ENCODE results near the gene PTPN21. TPM values are rescaled to one million over a fixed set of nuclear protein-coding genes. Genes with fewer than 3 reads are reported as not detected.

Gene PTPN21
- total and polyA plus RNA-seq, 3 experiments from 2014 or later = 0.28 to 0.53 TPM; not detected in 1

GRCh38 chr14:88502740-88503139 is 52.1 kb downstream of the PTPN21 start:
- Mint-ChIP-seq H3K27ac (no peak overlapping the region), H3K4me3 (no peak overlapping the region), H3K27me3 (peaks cover 0 to 37% of the 10 kb centered on the region in 2 donors), H3K9me3 (no peaks in the 10 kb centered on the region), H3K36me3 (no peaks in the 10 kb centered on the region), H3K4me1 (peaks cover 0 to 2% (median 0%) of the 10 kb centered on the region in 3 donors)
- ChIA-PET CTCF (no interaction called here), POLR2A (no interaction called here)
- DNase-seq = no peak
- no peaks in the 10 kb centered on the region for H3K27me3 ChIP-seq (ENCODE audit: insufficient read depth, low read length, poor library complexity, severe bottlenecking)
- no peaks in the 10 kb centered on the region for H3K36me3 ChIP-seq (ENCODE audit: insufficient read depth, low read length)
- H3K4me3 ChIP-seq (ENCODE audit: low read length) = no peak overlapping the region
- H3K4me1 ChIP-seq (ENCODE audit: insufficient read depth, low read length) = no peaks in the 10 kb centered on the region
- H3K9me3 ChIP-seq (ENCODE audit: low read length) = no peaks in the 10 kb centered on the region
- no peak overlapping the region for H3K27ac ChIP-seq (ENCODE audit: low read depth, low read length)

GRCh38 chr14:88500611-88501010 is 54.2 kb downstream of the PTPN21 start:
- H3K9me3 ChIP-seq (ENCODE audit: low read length) = no peaks in the 10 kb centered on the region
- H3K27ac ChIP-seq (ENCODE audit: low read depth, low read length) = no peak overlapping the region
- no peak overlapping the region for H3K4me3 Mint-ChIP-seq
- H3K27me3 Mint-ChIP-seq = peaks cover 0 to 30% of the 10 kb centered on the region in 2 donors
- H3K9me3 Mint-ChIP-seq = no peaks in the 10 kb centered on the region
- H3K4me1 ChIP-seq (ENCODE audit: insufficient read depth, low read length) = no peaks in the 10 kb centered on the region
- ChIA-PET POLR2A (no interaction called here), CTCF (no interaction called here)
- H3K4me1 Mint-ChIP-seq = peaks cover 0 to 2% (median 0%) of the 10 kb centered on the region in 3 donors
- no peaks in the 10 kb centered on the region for H3K36me3 Mint-ChIP-seq
- no peak for DNase-seq
- no peak overlapping the region for H3K4me3 ChIP-seq (ENCODE audit: low read length)
- H3K27ac Mint-ChIP-seq = no peak overlapping the region
- H3K36me3 ChIP-seq (ENCODE audit: insufficient read depth, low read length) = no peaks in the 10 kb centered on the region
- no peaks in the 10 kb centered on the region for H3K27me3 ChIP-seq (ENCODE audit: insufficient read depth, low read length, poor library complexity, severe bottlenecking)

GRCh38 chr14:88499225-88499624 is 55.6 kb downstream of the PTPN21 start:
- CTCF ChIA-PET = interaction anchor here (1.1 kb wide), 1 partner anchor 13 kb away, joined by 3 read pairs; no protein-coding TSS in a partner anchor
- Histone ChIP-seq H3K36me3 (ENCODE audit: insufficient read depth, low read length) (no peaks in the 10 kb centered on the region), H3K9me3 (ENCODE audit: low read length) (no peaks in the 10 kb centered on the region), H3K4me3 (ENCODE audit: low read length) (no peak overlapping the region), H3K27ac (ENCODE audit: low read depth, low read length) (no peak overlapping the region), H3K27me3 (ENCODE audit: insufficient read depth, low read length, poor library complexity, severe bottlenecking) (no peaks in the 10 kb centered on the region), H3K4me1 (ENCODE audit: insufficient read depth, low read length) (no peaks in the 10 kb centered on the region)
- Mint-ChIP-seq H3K9me3 (no peaks in the 10 kb centered on the region), H3K4me1 (peaks cover 0 to 2% (median 0%) of the 10 kb centered on the region in 3 donors), H3K36me3 (no peaks in the 10 kb centered on the region), H3K27ac (no peak overlapping the region), H3K4me3 (no peak overlapping the region), H3K27me3 (peaks cover 0 to 25% of the 10 kb centered on the region in 2 donors)
- DNase-seq = no peak
- POLR2A ChIA-PET = no interaction called here

- peaks cover 0 to 24% of the 10 kb centered on the region in 2 donors for H3K27me3 Mint-ChIP-seq
- no peak for DNase-seq
- H3K27ac Mint-ChIP-seq = no peak overlapping the region
- H3K27ac ChIP-seq (ENCODE audit: low read depth, low read length) = no peak overlapping the region
- ChIA-PET POLR2A (no interaction called here), CTCF (no interaction called here)
- no peak overlapping the region for H3K4me3 Mint-ChIP-seq
- H3K4me1 ChIP-seq (ENCODE audit: insufficient read depth, low read length) = no peaks in the 10 kb centered on the region
- peaks cover 0 to 7% (median 0%) of the 10 kb centered on the region in 3 donors for H3K4me1 Mint-ChIP-seq
- no peaks in the 10 kb centered on the region for H3K27me3 ChIP-seq (ENCODE audit: insufficient read depth, low read length, poor library complexity, severe bottlenecking)
- H3K4me3 ChIP-seq (ENCODE audit: low read length) = no peak overlapping the region
- no peaks in the 10 kb centered on the region for H3K36me3 Mint-ChIP-seq
- no peaks in the 10 kb centered on the region for H3K36me3 ChIP-seq (ENCODE audit: insufficient read depth, low read length)
- no peaks in the 10 kb centered on the region for H3K9me3 Mint-ChIP-seq
- H3K9me3 ChIP-seq (ENCODE audit: low read length) = no peaks in the 10 kb centered on the region
Measured at GRCh38 chr14:88496414-88496813, 58.4 kb downstream of the PTPN21 start.

GRCh38 chr14:88493392-88494185 is 61.2 kb downstream of the PTPN21 start:
- peaks cover 0 to 23% of the 10 kb centered on the region in 2 donors for H3K27me3 Mint-ChIP-seq
- no peaks in the 10 kb centered on the region for H3K27me3 ChIP-seq (ENCODE audit: insufficient read depth, low read length, poor library complexity, severe bottlenecking)

GRCh38 chr14:88492272-88493089 is 62.3 kb downstream of the PTPN21 start:
- POLR2A ChIA-PET = no interaction called here
- CTCF ChIA-PET = interaction anchor here (0.6 to 1.5 kb wide), 3 partner anchors 41 to 375 kb away, joined by 3 to 5 read pairs (median 3); no protein-coding TSS in a partner anchor
- H3K4me3 Mint-ChIP-seq = no peak overlapping the region
- H3K4me1 Mint-ChIP-seq = peaks cover 0 to 7% (median 0%) of the 10 kb centered on the region in 3 donors
- no peaks in the 10 kb centered on the region for H3K9me3 ChIP-seq (ENCODE audit: low read length)
- H3K4me1 ChIP-seq (ENCODE audit: insufficient read depth, low read length) = no peaks in the 10 kb centered on the region
- H3K27ac ChIP-seq (ENCODE audit: low read depth, low read length) = no peak overlapping the region
- H3K36me3 Mint-ChIP-seq = no peaks in the 10 kb centered on the region
- no peaks in the 10 kb centered on the region for H3K27me3 ChIP-seq (ENCODE audit: insufficient read depth, low read length, poor library complexity, severe bottlenecking)
- peak; percentile 11 to 68 (median 50) for DNase-seq
- peaks cover 0 to 20% of the 10 kb centered on the region in 2 donors for H3K27me3 Mint-ChIP-seq
- H3K27ac Mint-ChIP-seq = no peak overlapping the region
- H3K4me3 ChIP-seq (ENCODE audit: low read length) = no peak overlapping the region
- no peaks in the 10 kb centered on the region for H3K36me3 ChIP-seq (ENCODE audit: insufficient read depth, low read length)
- no peaks in the 10 kb centered on the region for H3K9me3 Mint-ChIP-seq

More at GRCh38 chr14:88493392-88494185, 61.2 kb downstream of the PTPN21 start:
- Histone ChIP-seq H3K9me3 (ENCODE audit: low read length) (no peaks in the 10 kb centered on the region), H3K4me3 (ENCODE audit: low read length) (no peak overlapping the region), H3K4me1 (ENCODE audit: insufficient read depth, low read length) (no peaks in the 10 kb centered on the region), H3K36me3 (ENCODE audit: insufficient read depth, low read length) (no peaks in the 10 kb centered on the region), H3K27ac (ENCODE audit: low read depth, low read length) (no peak overlapping the region)
- peak overlapping the region in 1 of 8 donors; percentile 24 for H3K27ac Mint-ChIP-seq
- no peak for DNase-seq
- H3K36me3 Mint-ChIP-seq = no peaks in the 10 kb centered on the region
- peaks cover 0 to 7% (median 0%) of the 10 kb centered on the region in 3 donors for H3K4me1 Mint-ChIP-seq
- POLR2A ChIA-PET = no interaction called here
- no peaks in the 10 kb centered on the region for H3K9me3 Mint-ChIP-seq
- CTCF ChIA-PET = interaction anchor here (1.4 to 1.5 kb wide), 2 partner anchors 40 to 374 kb away, joined by 3 to 5 read pairs; no protein-coding TSS in a partner anchor
- no peak overlapping the region for H3K4me3 Mint-ChIP-seq

- H3K27ac Mint-ChIP-seq = no peak overlapping the region
- H3K27me3 Mint-ChIP-seq = peaks cover 0 to 20% of the 10 kb centered on the region in 2 donors
- CTCF ChIA-PET = no interaction called here
- Histone ChIP-seq H3K9me3 (ENCODE audit: low read length) (no peaks in the 10 kb centered on the region), H3K4me3 (ENCODE audit: low read length) (no peak overlapping the region), H3K27me3 (ENCODE audit: insufficient read depth, low read length, poor library complexity, severe bottlenecking) (no peaks in the 10 kb centered on the region), H3K4me1 (ENCODE audit: insufficient read depth, low read length) (no peaks in the 10 kb centered on the region), H3K27ac (ENCODE audit: low read depth, low read length) (no peak overlapping the region), H3K36me3 (ENCODE audit: insufficient read depth, low read length) (no peaks in the 10 kb centered on the region)
- H3K4me1 Mint-ChIP-seq = peaks cover 0 to 7% (median 0%) of the 10 kb centered on the region in 3 donors
- H3K4me3 Mint-ChIP-seq = no peak overlapping the region
- POLR2A ChIA-PET = no interaction called here
- DNase-seq = no peak
- no peaks in the 10 kb centered on the region for H3K9me3 Mint-ChIP-seq
- no peaks in the 10 kb centered on the region for H3K36me3 Mint-ChIP-seq
Measured at GRCh38 chr14:88490168-88490567, 64.6 kb downstream of the PTPN21 start.

GRCh38 chr14:88488897-88489296 is 65.9 kb downstream of the PTPN21 start:
- DNase-seq = no peak
- Histone ChIP-seq H3K27ac (ENCODE audit: low read depth, low read length) (no peak overlapping the region), H3K4me3 (ENCODE audit: low read length) (no peak overlapping the region), H3K9me3 (ENCODE audit: low read length) (no peaks in the 10 kb centered on the region), H3K36me3 (ENCODE audit: insufficient read depth, low read length) (no peaks in the 10 kb centered on the region), H3K4me1 (ENCODE audit: insufficient read depth, low read length) (no peaks in the 10 kb centered on the region), H3K27me3 (ENCODE audit: insufficient read depth, low read length, poor library complexity, severe bottlenecking) (no peaks in the 10 kb centered on the region)
- H3K36me3 Mint-ChIP-seq = no peaks in the 10 kb centered on the region
- ChIA-PET CTCF (no interaction called here), POLR2A (no interaction called here)
- no peak overlapping the region for H3K4me3 Mint-ChIP-seq
- H3K9me3 Mint-ChIP-seq = no peaks in the 10 kb centered on the region
- H3K27ac Mint-ChIP-seq = no peak overlapping the region
- H3K27me3 Mint-ChIP-seq = peaks cover 4 to 18% of the 10 kb centered on the region in 2 donors
- peaks cover 0 to 7% (median 0%) of the 10 kb centered on the region in 3 donors for H3K4me1 Mint-ChIP-seq
